NCI-H2171 treated with DMSO at 0.1 percent for 48 hours (cell line): ENCODE results near the gene IL17D.
A peak's percentile ranks its signal among the peaks of the same experiment; 100 is the strongest.
"Not testable (repeated sequence)": the region's sequence is repeated elsewhere in the genome, so short reads cannot be mapped to it uniquely, and the experiment has no call there.

Experiments
- DNase-seq: peaks from one replicate; lab custom pipeline; 2025; lab: John Stamatoyannopoulos, UW

IL17D gene

GRCh38 chr13:20702915-20703779, at the start of gene IL17D:
Gene IL17D (plus strand): TSS chr13:20703699. CDS start chr13:20704002, 303 bp downstream.
- peak; percentile 5 for DNase-seq

- no peak for DNase-seq
These were observed 49.3 kb upstream of the IL17D start for GRCh38 chr13:20654156-20654555.

- no peak for DNase-seq
These were observed 45.0 kb upstream of the IL17D start for GRCh38 chr13:20658451-20659040.

GRCh38 chr13:20664351-20664750, 39.1 kb upstream of the IL17D start:
- DNase-seq, result no peak

- DNase-seq, result no peak
These were observed 36.6 kb upstream of the IL17D start for GRCh38 chr13:20666948-20667347.

GRCh38 chr13:20667857-20668437, 35.6 kb upstream of the IL17D start:
- DNase-seq, result no peak

GRCh38 chr13:20669162-20669561, 34.3 kb upstream of the IL17D start:
- no peak for DNase-seq

- no peak for DNase-seq
These were observed 31.7 kb upstream of the IL17D start for GRCh38 chr13:20671789-20672188.

GRCh38 chr13:20672772-20673171, 30.7 kb upstream of the IL17D start:
- DNase-seq, result no peak

- no peak for DNase-seq
These were observed 29.8 kb upstream of the IL17D start for GRCh38 chr13:20673715-20674114.

GRCh38 chr13:20676213-20676612, 27.3 kb upstream of the IL17D start:
- DNase-seq, result no peak

- not testable (repeated sequence) for DNase-seq
These were observed 24.9 kb upstream of the IL17D start for GRCh38 chr13:20678606-20679005.

GRCh38 chr13:20679879-20680278, 23.6 kb upstream of the IL17D start:
- no peak for DNase-seq

GRCh38 chr13:20680416-20681080, 23.0 kb upstream of the IL17D start:
- no peak for DNase-seq

GRCh38 chr13:20681481-20681880, 22.0 kb upstream of the IL17D start:
- not testable (repeated sequence) for DNase-seq

- DNase-seq, result no peak
These were observed 21.4 kb upstream of the IL17D start for GRCh38 chr13:20682061-20682460.

GRCh38 chr13:20684041-20684440, 19.5 kb upstream of the IL17D start:
- DNase-seq, result no peak

GRCh38 chr13:20684546-20684945, 19.0 kb upstream of the IL17D start:
- DNase-seq, result no peak

- DNase-seq, result no peak
These were observed 18.4 kb upstream of the IL17D start for GRCh38 chr13:20685092-20685491.

- no peak for DNase-seq
These were observed 17.3 kb upstream of the IL17D start for GRCh38 chr13:20686167-20686566.

- DNase-seq, result no peak
These were observed 16.5 kb upstream of the IL17D start for GRCh38 chr13:20686863-20687579.

GRCh38 chr13:20689291-20689690, 14.2 kb upstream of the IL17D start:
- no peak for DNase-seq
